H1 (cell line): ENCODE data around the gene TSSC4.

ENCODE experiments used
- EZH2 ChIP-seq: fragments of 200-600 bp; sonication (generic); IDR thresholded peaks from 2 replicates; pipeline ENCODE4 v1.7.1; 2012; ENCODE audit warnings: low read depth, mild to moderate bottlenecking, moderate library complexity, low read length, inconsistent platforms; ENCODE audit not compliant: severe bottlenecking
- FOSL1 ChIP-seq: IDR thresholded peaks from 2 replicates; pipeline ENCODE4 v1.6.1; 2011; ENCODE audit warnings: mild to moderate bottlenecking, low read depth, low read length, moderate library complexity; ENCODE audit not compliant: insufficient read depth
- NRF1 ChIP-seq: IDR thresholded peaks from 2 replicates; pipeline ENCODE4 v1.6.1; 2011; ENCODE audit warnings: mild to moderate bottlenecking, low read depth, low read length, improper control_type of control experiment
- POLR2AphosphoS5 ChIP-seq: IDR thresholded peaks from 2 replicates; pipeline ENCODE4 v1.6.1; 2011; ENCODE audit warnings: low read depth, low read length
- RFX5 ChIP-seq: IDR thresholded peaks from 2 replicates; pipeline ENCODE4 v1.6.1; 2011; ENCODE audit warnings: low read depth, low read length, improper control_type of control experiment, borderline replicate concordance
- SP2 ChIP-seq: IDR thresholded peaks from 2 replicates; pipeline ENCODE4 v1.6.1; 2012; ENCODE audit warnings: mild to moderate bottlenecking, low read length, inconsistent platforms
- SRF ChIP-seq: IDR thresholded peaks from 2 replicates; pipeline ENCODE4 v1.6.1; 2011; ENCODE audit warnings: mild to moderate bottlenecking, low read depth, low read length, moderate library complexity
- TAF1 ChIP-seq: IDR thresholded peaks from 2 replicates; pipeline ENCODE4 v1.6.1; 2011; ENCODE audit warnings: mild to moderate bottlenecking, low read depth, low read length
- TF ChIP-seq, protein P1 (sequence below), 3 experiments: IDR thresholded peaks; 1 replicate in 2 of 3; 2 replicates in 1 of 3; pipeline versions ENCODE4 v1.5.1 to v1.6.1; 2011; ENCODE audit warnings: low read length in 3 of 3, mild to moderate bottlenecking in 3 of 3, inconsistent platforms in 2 of 3, low read depth in 1 of 3, moderate library complexity in 1 of 3; ENCODE audit not compliant: insufficient read depth in 1 of 3; ENCODE audit errors: control extremely low read depth in 1 of 3
- TF ChIP-seq, protein P2 (sequence below): IDR thresholded peaks from 2 replicates; pipeline ENCODE4 v1.6.1; 2011; ENCODE audit warnings: low read length, improper control_type of control experiment
- TF ChIP-seq, protein P3 (sequence below): IDR thresholded peaks from 2 replicates; pipeline ENCODE4 v1.6.1; 2012; ENCODE audit warnings: inconsistent platforms

- no peak for TF ChIP-seq NRF1
- TF ChIP-seq EZH2 = no peak
- no peak for TF ChIP-seq SP2
- TF ChIP-seq, protein P1, sequence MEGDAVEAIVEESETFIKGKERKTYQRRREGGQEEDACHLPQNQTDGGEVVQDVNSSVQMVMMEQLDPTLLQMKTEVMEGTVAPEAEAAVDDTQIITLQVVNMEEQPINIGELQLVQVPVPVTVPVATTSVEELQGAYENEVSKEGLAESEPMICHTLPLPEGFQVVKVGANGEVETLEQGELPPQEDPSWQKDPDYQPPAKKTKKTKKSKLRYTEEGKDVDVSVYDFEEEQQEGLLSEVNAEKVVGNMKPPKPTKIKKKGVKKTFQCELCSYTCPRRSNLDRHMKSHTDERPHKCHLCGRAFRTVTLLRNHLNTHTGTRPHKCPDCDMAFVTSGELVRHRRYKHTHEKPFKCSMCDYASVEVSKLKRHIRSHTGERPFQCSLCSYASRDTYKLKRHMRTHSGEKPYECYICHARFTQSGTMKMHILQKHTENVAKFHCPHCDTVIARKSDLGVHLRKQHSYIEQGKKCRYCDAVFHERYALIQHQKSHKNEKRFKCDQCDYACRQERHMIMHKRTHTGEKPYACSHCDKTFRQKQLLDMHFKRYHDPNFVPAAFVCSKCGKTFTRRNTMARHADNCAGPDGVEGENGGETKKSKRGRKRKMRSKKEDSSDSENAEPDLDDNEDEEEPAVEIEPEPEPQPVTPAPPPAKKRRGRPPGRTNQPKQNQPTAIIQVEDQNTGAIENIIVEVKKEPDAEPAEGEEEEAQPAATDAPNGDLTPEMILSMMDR (IDR thresholded peaks at IDR 0.05; ENCODE audit: control extremely low read depth in 1 of 3, insufficient read depth in 1 of 3, low read depth in 1 of 3, low read length in 3 of 3) = no peak
- TF ChIP-seq, protein P2, sequence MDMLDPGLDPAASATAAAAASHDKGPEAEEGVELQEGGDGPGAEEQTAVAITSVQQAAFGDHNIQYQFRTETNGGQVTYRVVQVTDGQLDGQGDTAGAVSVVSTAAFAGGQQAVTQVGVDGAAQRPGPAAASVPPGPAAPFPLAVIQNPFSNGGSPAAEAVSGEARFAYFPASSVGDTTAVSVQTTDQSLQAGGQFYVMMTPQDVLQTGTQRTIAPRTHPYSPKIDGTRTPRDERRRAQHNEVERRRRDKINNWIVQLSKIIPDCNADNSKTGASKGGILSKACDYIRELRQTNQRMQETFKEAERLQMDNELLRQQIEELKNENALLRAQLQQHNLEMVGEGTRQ = no peak
- TF ChIP-seq POLR2AphosphoS5 = no peak
- TF ChIP-seq, protein P3, sequence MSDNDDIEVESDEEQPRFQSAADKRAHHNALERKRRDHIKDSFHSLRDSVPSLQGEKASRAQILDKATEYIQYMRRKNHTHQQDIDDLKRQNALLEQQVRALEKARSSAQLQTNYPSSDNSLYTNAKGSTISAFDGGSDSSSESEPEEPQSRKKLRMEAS = no peak
- no peak for TF ChIP-seq SRF
- no peak for TF ChIP-seq FOSL1
- TF ChIP-seq TAF1 = no peak
- TF ChIP-seq RFX5 = no peak
Observed at GRCh38 chr11:2380807-2381350, 19.7 kb upstream of the TSSC4 start.
